Stimulated activated naive B cell treated with anti-CD40 and anti-IgM and Interleukin-4, amounts not matched to agents 10 μg/mL and 1 μg/mL and 100 μg/mL, for 72 hours (primary cell): ENCODE measurements around the gene SNX27.
"Not testable (repeated sequence)": the region's sequence is repeated elsewhere in the genome, so short reads cannot be mapped to it uniquely, and the experiment has no call there.

ENCODE experiments used
- ATAC-seq, 2 donors: fragments of 150-1000 bp; cut with Tn5 transposase; replicated peaks; 2 replicates each; pipeline ENCODE4 v1.10.0; 2021; ENCODE audit warnings: moderate library complexity in 1 of 2
- DNase-seq: peaks from one replicate; pipeline ENCODE4 v3.0.0; 2021
- H3K27ac Mint-ChIP-seq: one replicate; pipeline ENCODE4 v1.8.0; 2022; ENCODE audit warnings: mild to moderate bottlenecking, mixed read lengths
- H3K27me3 Mint-ChIP-seq, 2 donors: one replicate each; pipeline ENCODE4 v1.8.0; 2022; ENCODE audit warnings: mixed read lengths in 2 of 2
- H3K36me3 Mint-ChIP-seq, 2 donors: one replicate each; pipeline ENCODE4 v1.8.0; 2022; ENCODE audit warnings: mixed read lengths in 2 of 2, mild to moderate bottlenecking in 1 of 2
- H3K4me1 Mint-ChIP-seq, 2 donors: one replicate each; pipeline ENCODE4 v1.8.0; 2022; ENCODE audit warnings: mixed read lengths in 2 of 2, mild to moderate bottlenecking in 1 of 2
- H3K4me3 Mint-ChIP-seq, 2 donors: one replicate each; pipeline ENCODE4 v1.8.0; 2022; ENCODE audit warnings: mild to moderate bottlenecking in 2 of 2, mixed read lengths in 2 of 2, moderate library complexity in 1 of 2
- H3K9me3 Mint-ChIP-seq, 2 donors: one replicate each; pipeline ENCODE4 v1.8.0; 2022; ENCODE audit warnings: mixed read lengths in 2 of 2, mild to moderate bottlenecking in 1 of 2

SNX27 gene

GRCh38 chr1:151613282-151613780, 1.5 kb downstream of the SNX27 start:
- Mint-ChIP-seq H3K4me1 (peaks cover 23 to 35% of the 10 kb centered on the region in 2 donors), H3K27ac (peak overlapping the region; percentile 97), H3K4me3 (peak overlapping the region; percentile 96 to 98), H3K36me3 (peaks cover 5 to 11% of the 10 kb centered on the region in 2 donors), H3K27me3 (peaks cover 2 to 3% of the 10 kb centered on the region in 2 donors), H3K9me3 (no peaks in the 10 kb centered on the region)
- DNase-seq = no peak
- no peak for ATAC-seq

- H3K27ac Mint-ChIP-seq = no peak overlapping the region
- DNase-seq (no peak), ATAC-seq (no peak)
- no peak overlapping the region for H3K4me3 Mint-ChIP-seq
- peaks cover 5 to 11% of the 10 kb centered on the region in 2 donors for H3K36me3 Mint-ChIP-seq
- H3K27me3 Mint-ChIP-seq = no peaks in the 10 kb centered on the region
- peaks cover 29 to 42% of the 10 kb centered on the region in 2 donors for H3K4me1 Mint-ChIP-seq
- H3K9me3 Mint-ChIP-seq = no peaks in the 10 kb centered on the region
Observed at GRCh38 chr1:151615711-151616504, 4.1 kb downstream of the SNX27 start.

GRCh38 chr1:151616505-151616849, 4.6 kb downstream of the SNX27 start:
- no peak for DNase-seq
- H3K9me3 Mint-ChIP-seq = no peaks in the 10 kb centered on the region
- H3K36me3 Mint-ChIP-seq = peaks cover 5 to 11% of the 10 kb centered on the region in 2 donors
- ATAC-seq = no peak
- no peak overlapping the region for H3K27ac Mint-ChIP-seq
- no peak overlapping the region for H3K4me3 Mint-ChIP-seq
- H3K4me1 Mint-ChIP-seq = peaks cover 29 to 39% of the 10 kb centered on the region in 2 donors
- no peaks in the 10 kb centered on the region for H3K27me3 Mint-ChIP-seq

GRCh38 chr1:151618003-151618402, 6.2 kb downstream of the SNX27 start:
- H3K4me3 Mint-ChIP-seq = no peak overlapping the region
- DNase-seq (no peak), ATAC-seq (no peak)
- peaks cover 25 to 31% of the 10 kb centered on the region in 2 donors for H3K4me1 Mint-ChIP-seq
- H3K36me3 Mint-ChIP-seq = peaks cover 3 to 5% of the 10 kb centered on the region in 2 donors
- H3K27ac Mint-ChIP-seq = no peak overlapping the region
- H3K9me3 Mint-ChIP-seq = no peaks in the 10 kb centered on the region
- no peaks in the 10 kb centered on the region for H3K27me3 Mint-ChIP-seq

- no peak for DNase-seq
- H3K4me3 Mint-ChIP-seq = no peak overlapping the region
- H3K27ac Mint-ChIP-seq = no peak overlapping the region
- no peaks in the 10 kb centered on the region for H3K9me3 Mint-ChIP-seq
- peaks cover 20 to 26% of the 10 kb centered on the region in 2 donors for H3K4me1 Mint-ChIP-seq
- H3K27me3 Mint-ChIP-seq = no peaks in the 10 kb centered on the region
- no peak for ATAC-seq
- H3K36me3 Mint-ChIP-seq = peaks cover 3 to 4% of the 10 kb centered on the region in 2 donors
Observed at GRCh38 chr1:151618470-151618869, 6.6 kb downstream of the SNX27 start.

GRCh38 chr1:151618996-151619395, 7.1 kb downstream of the SNX27 start:
- ATAC-seq, DNase-seq, H3K36me3 Mint-ChIP-seq, H3K27ac Mint-ChIP-seq, H3K27me3 Mint-ChIP-seq, H3K4me3 Mint-ChIP-seq, H3K9me3 Mint-ChIP-seq: not testable (repeated sequence)
- H3K4me1 Mint-ChIP-seq = peaks cover 16 to 21% of the 10 kb centered on the region in 2 donors

- DNase-seq (no peak), ATAC-seq (no peak)
- Mint-ChIP-seq H3K4me1 (peaks cover 13 to 17% of the 10 kb centered on the region in 2 donors), H3K27ac (peak overlapping the region; percentile 11), H3K27me3 (no peaks in the 10 kb centered on the region), H3K9me3 (no peaks in the 10 kb centered on the region), H3K4me3 (no peak overlapping the region), H3K36me3 (peaks cover 0 to 4% of the 10 kb centered on the region in 2 donors)
Observed at GRCh38 chr1:151619489-151620093, 7.7 kb downstream of the SNX27 start.

GRCh38 chr1:151620286-151620685, 8.4 kb downstream of the SNX27 start:
- Mint-ChIP-seq H3K4me3 (no peak overlapping the region), H3K9me3 (no peaks in the 10 kb centered on the region), H3K27me3 (no peaks in the 10 kb centered on the region), H3K27ac (no peak overlapping the region), H3K36me3 (peaks cover 0 to 1% of the 10 kb centered on the region in 2 donors), H3K4me1 (peaks cover 11 to 12% of the 10 kb centered on the region in 2 donors)
- ATAC-seq (no peak), DNase-seq (no peak)

- H3K9me3 Mint-ChIP-seq = no peaks in the 10 kb centered on the region
- no peaks in the 10 kb centered on the region for H3K36me3 Mint-ChIP-seq
- no peaks in the 10 kb centered on the region for H3K27me3 Mint-ChIP-seq
- H3K4me1 Mint-ChIP-seq = peaks cover 6 to 7% of the 10 kb centered on the region in 2 donors
- ATAC-seq = no peak
- no peak for DNase-seq
- H3K4me3 Mint-ChIP-seq = no peak overlapping the region
- H3K27ac Mint-ChIP-seq = no peak overlapping the region
Observed at GRCh38 chr1:151621351-151621750, 9.5 kb downstream of the SNX27 start.

- Mint-ChIP-seq H3K4me3 (no peak overlapping the region), H3K9me3 (no peaks in the 10 kb centered on the region), H3K27ac (no peak overlapping the region), H3K36me3 (peaks cover 3 to 8% of the 10 kb centered on the region in 2 donors), H3K4me1 (peaks cover 3 to 6% of the 10 kb centered on the region in 2 donors), H3K27me3 (no peaks in the 10 kb centered on the region)
- ATAC-seq = no peak
- DNase-seq = no peak
Observed at GRCh38 chr1:151624783-151625182, 12.9 kb downstream of the SNX27 start.

GRCh38 chr1:151626740-151627334, 15.0 kb downstream of the SNX27 start:
- Mint-ChIP-seq H3K27me3 (no peaks in the 10 kb centered on the region), H3K4me1 (peaks cover 2 to 8% of the 10 kb centered on the region in 2 donors), H3K27ac (no peak overlapping the region), H3K36me3 (peaks cover 3 to 8% of the 10 kb centered on the region in 2 donors), H3K4me3 (no peak overlapping the region), H3K9me3 (no peaks in the 10 kb centered on the region)
- DNase-seq (no peak), ATAC-seq (no peak)

GRCh38 chr1:151629278-151629677, 17.4 kb downstream of the SNX27 start:
- Mint-ChIP-seq H3K36me3 (peaks cover 5 to 11% of the 10 kb centered on the region in 2 donors), H3K27ac (no peak overlapping the region), H3K9me3 (no peaks in the 10 kb centered on the region), H3K4me1 (peaks cover 3 to 13% of the 10 kb centered on the region in 2 donors), H3K4me3 (no peak overlapping the region), H3K27me3 (no peaks in the 10 kb centered on the region)
- ATAC-seq (no peak), DNase-seq (no peak)

GRCh38 chr1:151635479-151636072, 23.7 kb downstream of the SNX27 start:
- peak overlapping the region in 1 of 2 donors; percentile 3 for H3K4me3 Mint-ChIP-seq
- ATAC-seq (peak; percentile 68 to 93), DNase-seq (no peak)
- H3K9me3 Mint-ChIP-seq = no peaks in the 10 kb centered on the region
- H3K27me3 Mint-ChIP-seq = no peaks in the 10 kb centered on the region
- H3K36me3 Mint-ChIP-seq = peaks cover 7 to 10% of the 10 kb centered on the region in 2 donors
- H3K27ac Mint-ChIP-seq = peak overlapping the region; percentile 20
- peaks cover 6 to 26% of the 10 kb centered on the region in 2 donors for H3K4me1 Mint-ChIP-seq

- Mint-ChIP-seq H3K4me1 (peaks cover 6 to 23% of the 10 kb centered on the region in 2 donors), H3K9me3 (no peaks in the 10 kb centered on the region), H3K36me3 (peaks cover 11 to 16% of the 10 kb centered on the region in 2 donors), H3K4me3 (no peak overlapping the region), H3K27ac (no peak overlapping the region), H3K27me3 (no peaks in the 10 kb centered on the region)
- ATAC-seq (no peak), DNase-seq (no peak)
Observed at GRCh38 chr1:151638074-151638775, 26.4 kb downstream of the SNX27 start.
